Endothelial cell of umbilical vein (primary cell): ENCODE measurements around the gene GPR176. TPM values are rescaled to one million over a fixed set of nuclear protein-coding genes. Genes with fewer than 3 reads are reported as not detected.

Experiments
- BruUV-seq: library from RNA; stranded (reverse); fragments of 400-500 nt; replicated peaks from 2 replicates; lab custom pipeline; 2021; lab: Mats Ljungman, UMichigan
- CTCF ChIA-PET: fragments of 300-600, 350-600 bp; sonication (Branson Sonifier 250); formaldehyde crosslinking; loops from one replicate; lab custom pipeline; 2021; ENCODE audit warnings: antibody characterized with exemption, inconsistent platforms; lab: Charles Lee
- POLR2A ChIA-PET: fragments of 300-600, 350-600 bp; sonication (Branson Sonifier 250); formaldehyde crosslinking; loops from one replicate; lab custom pipeline; 2021; ENCODE audit warnings: antibody characterized with exemption, inconsistent platforms; lab: Charles Lee
- DNase-seq: peaks from one replicate; pipeline ENCODE4 v3.0.0-alpha.2; 2011; ENCODE audit warnings: low read depth, low spot score
- FAIRE-seq: peaks from 2 replicates; lab custom pipeline; 2011; peaks lifted over from hg19 to GRCh38; lab: Jason Lieb, UNC
- H2AFZ ChIP-seq: 2 replicates; pipeline ENCODE4 v1.6.0; 2012; ENCODE audit warnings: low read depth, low read length, control low read depth, inconsistent platforms
- H3K27ac ChIP-seq: 2 replicates; pipeline ENCODE4 v1.5.1; 2011; ENCODE audit warnings: low read depth, mild to moderate bottlenecking, control low read depth, low read length, moderate library complexity; ENCODE audit not compliant: insufficient read depth
- H3K27me3 ChIP-seq, 2 experiments: 2 replicates each; pipeline versions ENCODE4 v1.6.0 to v1.6.1; 2011; ENCODE audit warnings: low read length in 2 of 2, mixed read lengths in 1 of 2; ENCODE audit not compliant: control insufficient read depth in 2 of 2, insufficient read depth in 2 of 2
- H3K36me3 ChIP-seq, 2 experiments: 2 replicates in 1 of 2; 3 replicates in 1 of 2; pipeline ENCODE4 v1.5.1; 2011; ENCODE audit warnings: low read length in 2 of 2, mild to moderate bottlenecking in 1 of 2, moderate library complexity in 1 of 2; ENCODE audit not compliant: control insufficient read depth in 2 of 2, insufficient read depth in 2 of 2; ENCODE audit errors: extremely low read depth in 1 of 2
- H3K4me1 ChIP-seq: 3 replicates; pipeline ENCODE4 v1.5.1; 2011; ENCODE audit warnings: mild to moderate bottlenecking, low read length; ENCODE audit not compliant: control insufficient read depth, insufficient read depth; ENCODE audit errors: extremely low read depth
- H3K4me2 ChIP-seq: 2 replicates; pipeline ENCODE4 v1.6.1; 2011; ENCODE audit warnings: low read length, control low read depth, mixed read lengths; ENCODE audit not compliant: insufficient read depth
- H3K4me3 ChIP-seq, 3 experiments: fragments of 200-600 bp in 1 of 3; sonication (generic), shearing (Covaris generic) in 1 of 3; replicated peaks in 1 of 3; 2 replicates each; pipeline ENCODE4 v1.5.1; 2011 to 2016; ENCODE audit warnings: control low read depth in 3 of 3, low read length in 3 of 3, mild to moderate bottlenecking in 2 of 3, inconsistent platforms in 1 of 3, low read depth in 1 of 3, moderate library complexity in 1 of 3; ENCODE audit not compliant: insufficient read depth in 1 of 3
- H3K79me2 ChIP-seq: 2 replicates; pipeline ENCODE4 v1.6.0; 2012; ENCODE audit warnings: low read length, inconsistent platforms; ENCODE audit not compliant: control insufficient read depth, insufficient read depth
- H3K9ac ChIP-seq: replicated peaks from 2 replicates; pipeline ENCODE3; 2011; ENCODE audit warnings: low read length, control low read depth; ENCODE audit not compliant: insufficient read depth; ENCODE audit errors: extremely low read depth
- H3K9me1 ChIP-seq: replicated peaks from 3 replicates; pipeline ENCODE4 v1.6.0; 2011; ENCODE audit warnings: mild to moderate bottlenecking, low read length; ENCODE audit not compliant: control insufficient read depth, insufficient read depth; ENCODE audit errors: extremely low read depth
- H3K9me3 ChIP-seq: replicated peaks from 2 replicates; pipeline ENCODE4 v1.5.1; 2012; ENCODE audit warnings: low read length, inconsistent platforms; ENCODE audit not compliant: control insufficient read depth, insufficient read depth
- H4K20me1 ChIP-seq: replicated peaks from 2 replicates; pipeline ENCODE3; 2011; ENCODE audit warnings: mild to moderate bottlenecking, low read length; ENCODE audit not compliant: control insufficient read depth, insufficient read depth; ENCODE audit errors: extremely low read depth
- CTCF ChIP-seq, 2 donors: IDR thresholded peaks; 1 replicate in 1 of 2; 2 replicates in 1 of 2; pipeline ENCODE4 v1.5.1; 2011; ENCODE audit warnings: low read length in 2 of 2, mild to moderate bottlenecking in 2 of 2, moderate library complexity in 2 of 2, control low read depth in 1 of 2, inconsistent platforms in 1 of 2, low read depth in 1 of 2; ENCODE audit not compliant: insufficient read depth in 1 of 2; ENCODE audit errors: extremely low read depth in 1 of 2
- EZH2 ChIP-seq: IDR thresholded peaks from 2 replicates; pipeline ENCODE4 v1.6.1; 2012; ENCODE audit warnings: borderline replicate concordance, low read depth, mild to moderate bottlenecking, moderate library complexity, low read length, inconsistent platforms; ENCODE audit not compliant: severe bottlenecking
- FOS ChIP-seq: IDR thresholded peaks from 2 replicates; pipeline ENCODE4 v1.6.1; 2011; ENCODE audit warnings: mild to moderate bottlenecking, low read length, moderate library complexity, borderline replicate concordance; ENCODE audit not compliant: insufficient read depth
- GATA2 ChIP-seq: IDR thresholded peaks from 2 replicates; pipeline ENCODE4 v1.7.0; 2011; ENCODE audit warnings: low read depth, mild to moderate bottlenecking, moderate library complexity, mixed read lengths, low read length; ENCODE audit not compliant: insufficient read length, insufficient read depth
- JUN ChIP-seq: IDR thresholded peaks from 2 replicates; pipeline ENCODE4 v1.6.1; 2011; ENCODE audit warnings: borderline replicate concordance, low read depth; ENCODE audit not compliant: insufficient read length, insufficient read depth
- MAX ChIP-seq: IDR thresholded peaks from 2 replicates; pipeline ENCODE4 v1.6.1; 2011; ENCODE audit not compliant: insufficient read depth, insufficient read length
- MYC ChIP-seq: IDR thresholded peaks from one replicate; pipeline ENCODE4 v1.6.1; 2011; ENCODE audit warnings: mild to moderate bottlenecking, low read depth, low read length
- POLR2A ChIP-seq: IDR thresholded peaks from 2 replicates; pipeline ENCODE4 v1.6.1; 2012; ENCODE audit warnings: low read depth, mild to moderate bottlenecking, control low read depth, low read length
- POLR2AphosphoS5 ChIP-seq: IDR thresholded peaks from 2 replicates; pipeline ENCODE4 v1.6.1; 2012; ENCODE audit warnings: low read depth, mild to moderate bottlenecking, control low read depth, low read length, moderate library complexity; ENCODE audit not compliant: insufficient read depth
- dilution Hi-C: fragments of 300-500 bp; cut with MboI; formaldehyde crosslinking; loops from one replicate; pipeline ENCODE4 v1.15.0; 2019; ENCODE audit warnings: low sequenced_read_pairs; ENCODE audit not compliant: extremely low pct_ligation_motif_present
- intact Hi-C: fragments of 100-400 bp; cut with micrococcal nuclease; formaldehyde crosslinking; loops from one replicate; pipeline ENCODE4 v1.10.0; 2022
- polyA plus RNA-seq, 4 experiments: library from polyadenylated mRNA; depleted of rRNA in 3 of 4; stranded (reverse) in 3 of 4; unstranded in 1 of 4; fragments of >200 nt; gene quantifications; 2 replicates each; pipeline versions ENCODE4 v1.2.1 to v1.2.3, GENCODE V29; 2011 to 2012; ENCODE audit warnings: missing spikeins in 1 of 4
- total RNA-seq: library from RNA; stranded (reverse); gene quantifications from 2 replicates; pipeline ENCODE4 v1.2.3, GENCODE V29; 2021

GPR176 gene
- total and polyA plus RNA-seq, 2 donors (not counting 3 experiments of a cell fraction or from before 2014, with no cell fraction given): 35.3 to 68.7 TPM

- H3K79me2 ChIP-seq: peaks cover 11% of the 10 kb centered on the region
- H2AFZ ChIP-seq: no peak overlapping the region
- H4K20me1 ChIP-seq: no peaks in the 10 kb centered on the region
- H3K4me2 ChIP-seq: no peak overlapping the region
- no peaks in the 10 kb centered on the region for H3K4me1 ChIP-seq
- no peak for TF ChIP-seq FOS
- TF ChIP-seq POLR2AphosphoS5: no peak
- TF ChIP-seq MYC: no peak
- no peak for TF ChIP-seq MAX
- TF ChIP-seq EZH2: no peak
- TF ChIP-seq JUN: no peak
- TF ChIP-seq GATA2: no peak
- TF ChIP-seq POLR2A: no peak
- no peak for TF ChIP-seq CTCF (IDR thresholded peaks at IDR 0.05; ENCODE audit: extremely low read depth in 1 of 2, insufficient read depth in 1 of 2, low read depth in 1 of 2, low read length in 2 of 2)
- POLR2A ChIA-PET: no interaction called here
- CTCF ChIA-PET: interaction anchor here (1.1 kb wide), 1 partner anchor 26 kb away, joined by 3 read pairs; no protein-coding TSS in a partner anchor
- dilution Hi-C loops (no loop called here), intact Hi-C loops (no loop called here)
- H3K27ac ChIP-seq: no peak overlapping the region
- BruUV-seq: no TSS peak
- H3K9me3 ChIP-seq: no peaks in the 10 kb centered on the region
- H3K9ac ChIP-seq: no peak overlapping the region
- no peaks in the 10 kb centered on the region for H3K36me3 ChIP-seq
- FAIRE-seq (no peak), DNase-seq (no peak)
- H3K27me3 ChIP-seq: no peaks in the 10 kb centered on the region
- H3K4me3 ChIP-seq: no peak overlapping the region
- no peaks in the 10 kb centered on the region for H3K9me1 ChIP-seq
Measured at GRCh38 chr15:39869254-39869653, 50.8 kb downstream of the GPR176 start.
